GDM1 (cell line): ENCODE measurements around the gene RICTOR.
"Not testable (repeated sequence)": the region's sequence is repeated elsewhere in the genome, so short reads cannot be mapped to it uniquely, and the experiment has no call there.

Experiments
- DNase-seq: peaks from one replicate; lab custom pipeline; 2025; lab: John Stamatoyannopoulos, UW

The RICTOR gene

DNA sequence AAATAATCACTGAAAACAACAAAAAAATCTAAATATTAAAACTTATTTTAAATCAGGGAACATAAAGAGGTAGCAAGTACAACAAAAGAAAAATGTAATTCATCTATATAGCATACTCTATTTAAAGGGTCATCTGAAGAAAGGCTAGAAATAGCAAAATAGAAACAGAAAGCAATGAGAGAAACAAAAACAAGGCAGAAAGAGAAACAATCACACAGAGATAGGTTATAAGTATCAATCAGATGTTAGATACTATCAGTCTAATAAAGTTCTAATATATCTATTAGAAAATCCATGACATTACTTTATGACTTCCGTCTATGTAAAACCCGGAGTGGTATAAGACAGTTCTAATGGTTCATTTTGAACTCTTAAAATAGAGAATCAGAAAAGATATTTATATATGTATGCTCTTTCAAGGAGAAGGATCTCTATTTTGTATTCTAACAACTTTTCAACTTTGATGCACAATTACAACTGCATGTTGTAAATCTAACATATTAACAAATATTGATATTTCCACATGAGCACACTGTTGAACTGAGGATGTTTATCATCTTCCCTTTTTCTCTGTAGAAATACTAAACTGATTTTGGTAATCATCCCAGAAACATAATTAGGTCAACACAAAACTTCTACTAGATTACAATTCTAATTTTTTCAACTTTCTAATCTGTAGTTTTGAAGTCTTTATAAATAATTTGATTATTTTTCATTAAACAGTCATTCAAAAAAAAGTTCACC lies 15.8 kb downstream of the RICTOR start:
- no peak for DNase-seq

DNA sequence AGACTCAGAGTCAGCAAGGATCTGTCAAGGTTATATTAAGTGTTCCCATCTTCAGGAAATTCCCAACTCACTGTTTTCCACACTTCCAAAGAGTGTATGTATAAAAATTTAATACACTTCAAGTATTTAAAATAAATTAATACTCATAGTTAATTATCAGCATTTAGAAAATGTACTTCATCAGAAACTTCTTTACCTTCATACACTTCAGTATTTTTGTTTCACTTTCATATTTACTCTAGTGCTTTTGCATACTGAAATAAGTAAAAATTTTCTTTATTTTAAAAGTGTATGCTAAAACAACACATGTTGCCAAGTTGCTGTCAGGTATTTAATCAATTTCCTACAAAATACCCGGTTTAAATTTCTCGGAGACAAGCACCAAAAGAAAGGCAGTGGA lies 16.5 kb downstream of the RICTOR start:
- no peak for DNase-seq

DNA sequence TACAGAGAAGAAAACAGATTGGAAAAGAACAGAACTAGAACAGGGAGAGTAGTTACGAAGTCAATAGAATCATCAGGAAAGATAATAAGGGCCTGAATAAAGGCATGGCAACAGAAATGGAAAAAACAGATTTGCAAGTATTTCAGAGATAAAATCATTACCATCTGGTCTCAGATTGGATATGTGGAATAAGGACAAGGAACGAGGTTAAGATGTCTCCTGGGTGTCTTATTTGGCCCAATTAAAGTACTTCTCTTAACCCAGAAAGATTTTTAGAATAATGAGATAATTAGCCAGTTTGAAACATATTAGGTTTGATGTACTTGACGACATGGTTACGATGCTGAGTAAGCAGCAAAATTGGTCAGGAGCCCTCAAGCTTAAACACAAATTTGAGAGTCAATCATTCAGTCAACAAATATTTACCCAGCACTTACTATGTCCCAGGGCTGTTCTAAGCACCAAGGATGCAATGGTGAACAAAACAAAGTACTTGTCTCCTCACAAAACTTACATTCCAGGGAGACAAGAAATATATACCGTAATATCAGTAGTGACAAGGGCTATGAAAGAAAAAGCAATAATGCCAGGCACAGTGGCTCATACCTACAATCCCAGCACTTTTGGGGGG lies 18.3 kb downstream of the RICTOR start:
- no peak for DNase-seq

DNA sequence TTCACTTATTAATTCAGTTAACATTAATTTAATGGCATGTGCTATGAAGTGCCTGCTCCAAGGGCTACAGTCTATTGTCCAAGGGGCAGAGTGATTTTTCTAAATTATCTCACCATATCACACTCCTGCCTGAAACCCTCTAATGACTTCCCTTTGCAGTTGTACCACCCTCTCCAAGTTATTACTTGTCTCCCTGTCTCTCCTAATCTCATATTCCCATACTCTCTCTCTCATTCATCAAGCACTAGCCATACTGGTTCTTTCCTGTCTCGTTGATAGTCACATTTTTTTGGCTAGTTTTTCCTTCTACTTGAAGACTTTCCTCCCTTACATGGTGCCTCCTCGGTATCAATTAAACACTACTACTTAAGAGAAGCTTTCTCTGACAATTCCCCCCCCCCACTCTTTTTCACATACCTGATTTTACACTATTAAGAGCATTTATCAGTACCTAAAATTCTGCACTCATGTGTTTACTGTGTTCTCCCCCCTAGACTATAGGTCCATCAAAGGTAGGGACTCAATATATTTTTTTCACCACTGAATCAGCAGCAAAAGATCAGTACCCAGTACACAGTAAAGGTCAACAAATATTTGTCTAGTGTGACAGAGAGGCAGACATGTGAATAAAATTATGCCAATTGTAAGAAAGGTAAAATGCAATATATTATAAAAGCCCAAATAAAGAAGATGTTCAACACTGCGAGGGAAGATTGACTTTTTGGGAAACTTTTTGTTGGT lies 19.0 kb downstream of the RICTOR start:
- no peak for DNase-seq

DNA sequence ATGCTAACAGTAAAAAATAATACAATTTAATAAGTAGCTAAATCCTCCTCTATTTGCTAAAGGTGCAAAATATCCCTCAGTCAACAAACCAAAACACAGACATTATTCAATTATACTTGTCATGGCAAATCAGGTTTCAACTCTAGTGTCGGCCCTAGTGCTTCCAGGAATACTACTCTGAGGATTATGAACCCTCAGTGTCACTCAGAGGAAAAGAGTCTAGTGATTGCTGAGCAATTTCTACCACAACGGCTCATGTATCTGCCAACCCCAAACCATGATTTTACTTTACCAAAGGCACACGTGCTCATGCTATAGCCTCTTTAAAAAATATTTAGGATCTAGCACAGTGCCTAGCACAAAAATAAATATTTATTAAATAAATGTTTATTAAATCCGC lies 21.0 kb downstream of the RICTOR start:
- DNase-seq: no peak

DNA sequence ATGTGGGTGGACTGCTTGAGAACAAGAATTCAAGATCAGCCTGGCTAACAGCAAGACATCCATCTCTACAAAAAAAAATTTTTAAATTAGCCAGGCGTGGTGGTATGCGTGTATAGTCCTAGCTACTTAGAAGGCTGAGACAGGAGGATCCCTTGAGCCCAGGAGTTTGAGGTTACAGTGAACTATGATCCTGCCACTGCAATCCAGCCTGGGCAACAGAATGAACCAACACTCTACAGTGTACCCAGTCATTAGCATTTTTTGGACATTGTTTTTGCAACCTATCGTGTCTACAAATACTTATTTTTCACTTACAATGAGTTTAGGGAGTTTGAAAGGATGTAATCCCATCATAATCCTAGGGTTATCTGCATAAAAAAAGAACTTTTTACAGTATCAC lies 22.1 kb downstream of the RICTOR start:
- no peak for DNase-seq

DNA sequence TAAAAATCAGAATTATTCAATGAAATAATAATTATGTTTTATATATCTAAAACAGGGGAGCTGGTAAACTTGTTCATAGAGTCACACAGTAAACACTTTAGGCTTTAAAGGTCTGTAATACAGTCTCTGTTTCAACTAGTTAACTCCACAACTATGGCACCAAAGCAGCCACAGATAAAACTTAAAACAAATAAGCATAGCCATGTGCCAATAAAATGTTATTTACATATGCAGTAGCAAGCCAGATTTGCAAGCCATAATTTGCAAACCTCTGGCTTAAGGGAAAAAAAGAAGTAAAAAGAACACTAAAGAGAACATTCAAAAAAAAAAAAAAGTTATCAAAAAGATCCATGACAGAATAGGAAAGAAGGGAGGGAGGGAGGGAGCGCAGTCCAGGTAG lies 24.9 kb downstream of the RICTOR start:
- DNase-seq: no peak

DNA sequence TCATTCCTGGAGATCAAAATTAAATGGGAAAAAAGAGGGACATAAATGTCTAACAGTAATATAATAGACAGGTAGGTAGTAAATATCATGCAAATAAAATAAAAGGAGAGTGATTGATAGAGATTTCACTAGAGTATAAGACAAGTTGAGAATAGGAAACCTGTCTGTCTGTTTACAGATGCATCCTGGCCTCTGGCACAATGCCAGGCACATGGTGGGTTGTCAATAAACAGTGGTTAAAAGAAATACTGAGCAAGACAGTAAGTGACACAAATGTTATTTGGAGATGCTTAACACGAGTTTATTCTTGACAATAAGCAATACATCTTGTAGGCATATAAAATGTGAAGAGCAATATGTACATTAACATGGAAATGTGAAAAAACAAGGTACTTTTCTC lies 33.3 kb downstream of the RICTOR start:
- DNase-seq: no peak

DNA sequence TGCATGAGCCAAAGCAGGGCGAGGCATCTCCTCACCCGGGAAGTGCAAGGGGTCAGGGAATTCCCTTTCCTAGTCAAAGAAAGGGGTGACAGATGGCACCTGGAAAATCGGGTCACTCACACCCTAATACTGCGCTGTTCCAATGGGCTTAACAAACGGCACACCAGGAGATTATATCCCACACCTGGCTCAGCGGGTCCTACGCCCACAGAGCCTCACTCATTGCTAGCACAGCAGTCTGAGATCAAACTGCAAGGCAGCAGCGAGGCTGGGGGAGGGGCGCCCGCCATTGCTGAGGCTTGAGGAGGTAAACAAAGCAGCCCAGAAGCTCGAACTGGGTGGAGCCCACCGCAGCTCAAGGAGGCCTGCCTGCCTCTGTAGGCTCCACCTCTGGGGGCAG lies 39.7 kb downstream of the RICTOR start:
- not testable (repeated sequence) for DNase-seq

DNA sequence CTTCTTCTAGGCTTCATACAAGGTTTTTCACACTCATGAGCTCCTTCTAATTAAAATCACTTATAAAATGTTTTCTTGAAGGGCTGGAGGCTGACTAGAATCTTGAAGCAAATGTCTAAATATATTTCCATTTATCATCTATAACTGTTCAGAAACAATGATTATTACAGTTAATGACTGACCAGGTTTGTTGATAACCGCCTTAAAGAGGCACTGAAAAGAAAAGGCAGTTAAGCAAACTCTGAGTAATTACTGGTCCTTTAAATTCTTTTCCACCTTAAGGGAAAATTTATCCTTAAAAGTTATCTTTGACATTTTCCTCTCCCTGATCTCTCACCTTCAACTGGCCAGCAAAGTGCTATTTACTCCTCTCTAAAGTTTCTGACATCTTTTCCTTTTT lies 43.2 kb downstream of the RICTOR start:
- DNase-seq: no peak

DNA sequence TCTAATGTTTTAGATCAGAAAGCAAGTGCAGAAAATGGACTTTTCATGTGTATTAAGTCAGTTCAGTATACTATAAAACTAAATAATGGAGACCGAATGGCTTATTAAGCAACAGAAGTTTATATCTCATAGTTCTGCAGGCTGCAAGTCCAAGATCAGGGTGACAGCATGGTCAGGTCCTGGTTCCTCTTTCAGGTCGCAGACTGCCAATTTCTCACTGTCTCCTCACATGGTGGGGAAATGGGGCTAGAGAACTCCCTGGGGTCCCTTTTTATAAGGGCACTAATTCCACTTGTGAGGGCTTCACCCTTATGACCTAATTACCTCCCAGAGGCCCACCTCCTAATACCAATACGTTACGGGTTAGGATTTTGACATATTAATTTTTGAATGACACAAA lies 48.7 kb downstream of the RICTOR start:
- DNase-seq: no peak

DNA sequence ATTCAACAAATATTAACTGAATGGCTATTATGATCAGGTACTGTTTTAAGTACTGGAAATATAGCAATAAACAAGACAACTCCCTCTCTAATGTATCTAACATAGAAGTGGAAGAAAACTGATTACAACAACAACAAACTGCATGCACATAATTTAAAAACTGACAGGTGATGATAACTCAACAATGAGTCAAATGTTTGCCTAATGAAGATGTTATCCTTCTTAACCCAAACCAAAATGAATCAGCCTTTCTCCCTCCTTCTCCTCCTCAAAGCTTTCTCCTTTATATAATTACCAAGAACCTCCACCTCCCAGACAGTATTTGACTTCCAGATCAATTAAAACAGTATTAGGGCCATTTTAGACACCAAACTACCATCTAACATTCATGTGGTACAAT lies 49.3 kb downstream of the RICTOR start:
- no peak for DNase-seq

DNA sequence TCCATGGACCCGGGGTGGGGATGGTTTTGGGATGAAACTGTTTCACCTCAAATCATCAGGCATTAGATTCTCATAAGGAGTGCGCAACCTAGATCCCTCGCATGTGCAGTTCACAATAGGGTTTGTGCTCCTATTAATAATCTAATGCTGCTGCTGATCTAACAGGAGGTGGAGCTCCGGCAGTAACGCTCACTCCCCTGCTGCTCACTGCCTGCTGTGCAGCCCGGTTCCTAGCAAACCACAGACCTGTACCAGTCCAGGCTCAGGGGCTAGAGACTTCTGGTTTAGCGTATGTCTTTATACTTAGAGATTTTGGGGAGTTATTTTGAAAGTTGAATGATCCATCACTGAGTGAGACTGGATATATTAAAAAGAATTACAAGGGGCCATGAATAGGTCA lies 50.2 kb downstream of the RICTOR start:
- no peak for DNase-seq

DNA sequence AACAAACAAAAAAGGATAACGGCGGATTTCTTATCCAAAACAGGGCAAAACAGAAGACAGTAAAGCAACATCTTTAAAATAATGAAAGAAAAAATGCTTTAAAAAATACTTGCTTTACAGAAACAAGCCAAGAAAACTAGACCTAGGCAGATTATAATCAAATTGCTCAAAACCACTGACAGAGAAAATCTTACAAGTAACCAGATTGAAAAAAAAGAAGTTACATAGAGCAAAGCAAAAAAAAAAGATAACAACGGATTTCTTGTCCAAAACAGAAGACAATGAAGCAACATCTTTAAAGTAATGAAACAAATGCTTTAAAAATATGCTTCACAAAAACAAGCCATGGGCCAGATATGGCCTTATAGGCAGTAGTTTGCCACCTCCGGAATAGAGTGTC lies 51.1 kb downstream of the RICTOR start:
- no peak for DNase-seq

DNA sequence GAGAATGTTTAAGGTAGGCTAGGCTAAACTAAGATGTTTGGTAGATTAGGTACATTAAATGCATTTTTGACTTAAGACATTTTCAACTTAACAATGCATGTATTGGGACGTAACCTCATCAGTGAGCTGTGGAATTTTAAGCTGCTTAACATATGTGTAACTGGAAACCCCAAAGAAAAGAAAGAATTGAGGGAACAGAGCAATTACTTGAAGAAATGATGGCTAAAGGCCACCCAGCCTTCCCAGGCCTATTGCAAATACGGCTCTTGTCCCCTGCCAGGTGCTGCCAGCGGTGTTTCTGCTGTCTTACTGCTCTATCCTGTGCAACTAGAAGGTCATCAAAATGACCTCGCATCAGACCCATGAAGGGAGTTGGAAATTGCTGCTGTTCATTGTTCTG lies 52.0 kb downstream of the RICTOR start:
- DNase-seq: no peak

DNA sequence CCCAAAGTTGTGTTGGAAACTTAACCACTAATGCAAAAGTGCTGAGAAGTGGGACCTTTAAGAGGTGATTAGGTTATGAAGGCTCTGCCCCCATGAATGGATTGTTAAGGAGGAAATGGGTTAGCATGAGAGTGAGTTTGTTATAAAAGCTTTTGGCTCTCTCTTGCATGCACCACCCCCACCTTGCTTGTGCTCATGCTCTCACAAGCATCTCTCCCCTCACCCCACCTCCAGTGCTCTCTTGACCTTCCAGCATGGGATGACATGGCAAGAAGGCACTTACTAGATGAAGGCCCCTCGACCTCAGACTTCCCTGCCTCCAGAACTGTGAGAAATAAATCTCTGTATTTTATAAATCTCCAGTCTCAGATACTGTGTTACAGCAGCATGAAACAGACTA lies 52.8 kb downstream of the RICTOR start:
- DNase-seq: no peak

DNA sequence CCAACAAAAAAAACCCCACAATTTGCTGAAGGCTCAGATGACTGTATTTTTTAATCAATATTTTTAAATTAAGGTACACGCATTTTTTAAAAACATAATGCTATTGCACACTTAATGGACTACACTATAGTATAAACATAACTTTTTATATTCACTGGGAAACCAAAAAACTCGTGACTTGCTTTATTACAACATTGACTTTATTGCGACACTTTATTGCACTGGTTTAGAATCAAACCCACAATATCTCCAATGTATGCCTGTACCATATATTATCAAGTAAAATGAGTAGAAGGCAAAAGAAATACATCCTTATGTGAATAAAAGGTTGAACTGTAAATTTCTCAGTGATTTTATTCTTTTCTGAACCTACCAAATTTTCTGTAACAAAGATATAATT lies 53.7 kb downstream of the RICTOR start:
- no peak for DNase-seq

DNA sequence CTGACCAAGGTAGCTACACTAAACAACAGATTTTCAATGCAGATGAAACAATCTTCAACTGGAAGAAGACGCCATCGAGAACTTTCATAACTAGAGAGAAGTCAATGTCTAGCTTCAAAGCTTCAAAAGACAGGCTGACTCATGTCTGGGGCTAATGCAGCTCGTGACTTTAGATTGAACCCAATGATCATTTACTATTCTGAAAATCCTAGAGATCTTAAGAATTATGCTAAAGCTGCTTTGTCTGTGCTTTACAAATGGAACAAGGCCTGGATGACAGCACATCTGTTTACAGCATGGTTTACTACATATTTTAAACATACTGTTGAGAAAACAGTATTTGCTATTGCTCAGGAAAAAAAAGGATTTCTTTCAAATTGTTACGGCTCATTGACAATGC lies 54.9 kb downstream of the RICTOR start:
- DNase-seq: no peak

DNA sequence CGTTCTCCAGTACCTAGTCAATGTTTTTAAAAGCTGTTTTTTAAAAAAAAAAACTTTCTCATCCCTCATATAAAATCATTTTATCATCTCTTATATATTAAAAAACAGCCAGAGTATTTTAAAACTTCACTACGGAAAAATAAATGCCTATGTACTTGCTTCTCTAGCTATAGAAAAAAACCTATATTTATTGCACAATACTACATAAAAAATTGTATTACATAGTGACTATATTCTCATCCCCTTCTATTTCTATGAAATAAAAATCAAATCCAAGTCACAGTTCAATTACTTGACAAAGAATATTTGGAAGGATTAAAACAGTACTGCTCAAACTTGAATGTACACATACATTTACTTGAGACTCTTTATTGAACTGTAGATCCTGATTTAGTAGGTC lies 56.7 kb downstream of the RICTOR start:
- DNase-seq: no peak

DNA sequence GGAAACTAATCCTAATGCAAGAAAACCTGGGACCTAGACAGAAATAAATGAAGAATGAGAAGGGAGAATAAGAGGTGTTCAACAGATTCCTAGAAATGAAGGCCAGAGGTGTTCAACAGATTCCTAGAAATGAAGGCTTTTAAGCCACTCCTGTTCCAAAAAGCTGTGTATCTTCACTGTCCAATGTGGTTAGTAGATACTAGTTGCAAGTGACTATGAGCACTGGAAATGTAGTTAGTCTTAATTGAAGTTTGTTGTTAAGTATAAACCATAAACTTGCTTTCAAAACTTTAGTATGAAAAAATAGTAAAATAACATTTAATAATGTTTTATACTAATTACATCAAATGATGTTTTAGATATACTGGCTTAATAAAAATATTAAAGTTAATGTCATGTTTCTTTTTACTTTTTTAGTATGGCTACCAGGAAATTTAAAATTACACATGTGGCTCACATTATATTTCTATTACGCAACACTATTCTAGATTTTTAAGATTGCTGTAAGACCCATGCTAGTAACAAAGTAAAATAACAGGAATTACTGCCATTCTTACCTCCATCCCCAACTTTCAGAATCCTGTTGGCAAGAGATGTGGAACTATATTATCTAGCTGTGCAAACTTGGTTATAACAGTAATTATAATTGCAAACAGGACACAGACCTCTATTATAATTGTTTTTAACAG lies 57.5 kb downstream of the RICTOR start:
- DNase-seq: no peak

DNA sequence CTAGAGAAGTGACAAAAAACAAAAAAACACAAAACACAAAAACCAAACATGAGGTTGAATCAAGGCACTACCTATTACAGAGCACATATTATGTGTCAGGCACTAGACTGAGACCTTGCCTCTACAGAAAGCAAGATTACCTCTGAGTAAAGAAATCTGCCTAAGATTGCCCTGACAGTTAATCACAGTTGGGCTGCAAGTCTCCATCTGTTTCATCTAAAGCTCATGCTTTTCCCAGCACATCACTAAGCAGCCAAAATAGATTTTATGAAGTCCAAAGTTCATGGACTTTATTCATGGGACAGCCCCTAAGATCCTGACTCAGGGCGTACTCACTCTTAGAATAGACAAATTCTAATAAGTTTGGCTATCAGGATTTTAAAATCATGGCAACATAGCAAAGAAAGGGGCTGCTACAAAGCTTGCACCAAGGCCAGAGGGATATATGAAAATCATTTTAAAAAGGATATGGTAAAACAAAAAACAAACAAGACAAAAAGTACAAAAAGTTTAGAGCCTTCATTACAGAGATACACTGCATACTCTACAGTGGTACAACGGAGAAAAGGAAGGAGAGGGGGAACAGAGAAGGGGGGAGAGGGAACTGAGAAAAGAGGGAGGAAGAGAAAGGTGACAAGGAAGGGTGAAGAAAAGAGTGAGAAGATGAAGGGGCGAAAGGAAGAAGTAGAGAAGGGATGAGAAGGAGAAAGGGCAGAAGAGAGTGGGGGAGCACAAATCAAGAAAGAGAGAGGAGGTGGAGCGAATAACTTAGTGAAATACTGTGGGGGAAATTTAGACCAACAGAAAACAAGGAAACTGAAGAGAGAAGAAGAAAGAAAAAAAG lies 58.2 kb downstream of the RICTOR start:
- DNase-seq: no peak

DNA sequence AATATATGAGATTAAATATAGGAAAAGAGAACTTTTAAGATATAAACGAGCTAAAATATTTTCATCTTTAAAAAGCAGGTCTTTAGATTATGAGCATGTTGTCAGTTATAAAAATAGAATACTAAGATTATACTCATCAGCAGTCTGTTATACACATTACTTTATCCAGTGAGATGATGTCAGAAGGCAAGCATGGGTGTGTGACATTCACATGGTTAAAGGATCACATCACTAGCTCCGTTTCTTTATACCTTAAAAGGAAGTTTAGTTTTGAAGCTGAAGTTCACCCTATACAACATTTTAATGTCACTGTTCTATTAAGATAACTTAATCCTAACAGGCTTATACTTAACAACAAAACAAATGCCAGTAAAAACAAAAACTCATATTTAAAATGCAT lies 59.6 kb downstream of the RICTOR start:
- DNase-seq: no peak
